GM12878 (cell line): ENCODE measurements around the gene CPD.

ENCODE experiments used
- CTCF ChIP-seq, 3 experiments: IDR thresholded peaks in 2 of 3; conservative IDR thresholded peaks in 1 of 3; 2 replicates each; pipeline ENCODE4 v1.5.1; 2011; ENCODE audit warnings: low read depth in 3 of 3, low read length in 3 of 3, mild to moderate bottlenecking in 3 of 3, control low read depth in 2 of 3, moderate library complexity in 2 of 3, inconsistent platforms in 1 of 3, mixed read lengths in 1 of 3; ENCODE audit not compliant: control insufficient read depth in 2 of 3, insufficient read depth in 1 of 3; ENCODE audit errors: extremely low read depth in 1 of 3
- EGR1 ChIP-seq, 2 experiments: IDR thresholded peaks; 1 replicate in 1 of 2; 2 replicates in 1 of 2; pipeline ENCODE4 v1.6.1; 2011 to 2012; ENCODE audit warnings: low read depth in 2 of 2, low read length in 2 of 2, borderline replicate concordance in 1 of 2, mild to moderate bottlenecking in 1 of 2, moderate library complexity in 1 of 2
- EZH2 ChIP-seq: IDR thresholded peaks from 2 replicates; pipeline ENCODE4 v1.6.1; 2012; ENCODE audit warnings: low read depth, mild to moderate bottlenecking, control low read depth, inconsistent platforms, low read length, borderline replicate concordance; ENCODE audit not compliant: control insufficient read depth
- HDGF ChIP-seq: fragments of 450-650 bp; IDR thresholded peaks from 2 replicates; pipeline ENCODE4 v1.6.1; 2016; ENCODE audit warnings: antibody characterized with exemption
- POLR2A ChIP-seq: IDR thresholded peaks from 2 replicates; pipeline ENCODE4 v1.6.1; 2011; ENCODE audit warnings: low read depth, mild to moderate bottlenecking, low read length
- POU2F2 ChIP-seq: IDR thresholded peaks from 3 replicates; pipeline ENCODE4 v1.6.1; 2011; ENCODE audit warnings: low read depth, mild to moderate bottlenecking, low read length, borderline replicate concordance
- RFX5 ChIP-seq: IDR thresholded peaks from 2 replicates; pipeline ENCODE4 v1.6.1; 2011; ENCODE audit warnings: low read depth, low read length, improper control_type of control experiment

- no peak for TF ChIP-seq CTCF (IDR thresholded peaks at IDR 0.05 in 2 of 3, conservative IDR thresholded peaks at IDR 0.05 in 1 of 3; ENCODE audit: control insufficient read depth in 2 of 3, extremely low read depth in 1 of 3, insufficient read depth in 1 of 3, low read depth in 3 of 3, low read length in 3 of 3)
- no peak for TF ChIP-seq EGR1 (IDR thresholded peaks at IDR 0.05; ENCODE audit: borderline replicate concordance in 1 of 2, low read depth in 2 of 2, low read length in 2 of 2)
- TF ChIP-seq POLR2A = no peak
- no peak for TF ChIP-seq RFX5
- TF ChIP-seq EZH2 = no peak
- no peak for TF ChIP-seq HDGF
- peak; percentile 97; the same call in 2 of the 3 replicates for TF ChIP-seq POU2F2
Observed at GRCh38 chr17:30379903-30380381, 1.2 kb downstream of the CPD start.
